HG03064 (cell line): ENCODE measurements around the gene ACOT11.
"Not testable (repeated sequence)": the region's sequence is repeated elsewhere in the genome, so short reads cannot be mapped to it uniquely, and the experiment has no call there.

ENCODE experiments used
- ATAC-seq: cut with Tn5 transposase; IDR thresholded peaks from one replicate; pipeline ENCODE4 v1.9.1; 2021; ENCODE audit warnings: low read depth; ENCODE audit not compliant: unreplicated experiment

ACOT11 gene

DNA sequence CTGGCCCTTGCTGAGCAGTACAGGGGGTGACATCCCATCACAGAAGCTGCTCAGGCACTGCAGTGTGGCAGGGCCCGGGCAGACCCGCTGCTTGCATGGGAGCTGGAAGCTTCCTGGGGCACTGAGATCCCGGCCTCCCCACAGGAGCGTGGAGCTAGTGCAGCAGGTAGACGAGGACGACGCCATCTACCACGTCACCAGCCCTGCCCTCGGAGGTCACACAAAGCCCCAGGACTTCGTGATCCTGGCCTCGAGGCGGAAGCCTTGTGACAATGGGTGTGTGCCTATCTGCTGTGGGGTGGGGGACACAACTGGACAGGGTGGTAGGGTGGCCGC lies 58.9 kb downstream of the ACOT11 start:
- ATAC-seq, result no peak

DNA sequence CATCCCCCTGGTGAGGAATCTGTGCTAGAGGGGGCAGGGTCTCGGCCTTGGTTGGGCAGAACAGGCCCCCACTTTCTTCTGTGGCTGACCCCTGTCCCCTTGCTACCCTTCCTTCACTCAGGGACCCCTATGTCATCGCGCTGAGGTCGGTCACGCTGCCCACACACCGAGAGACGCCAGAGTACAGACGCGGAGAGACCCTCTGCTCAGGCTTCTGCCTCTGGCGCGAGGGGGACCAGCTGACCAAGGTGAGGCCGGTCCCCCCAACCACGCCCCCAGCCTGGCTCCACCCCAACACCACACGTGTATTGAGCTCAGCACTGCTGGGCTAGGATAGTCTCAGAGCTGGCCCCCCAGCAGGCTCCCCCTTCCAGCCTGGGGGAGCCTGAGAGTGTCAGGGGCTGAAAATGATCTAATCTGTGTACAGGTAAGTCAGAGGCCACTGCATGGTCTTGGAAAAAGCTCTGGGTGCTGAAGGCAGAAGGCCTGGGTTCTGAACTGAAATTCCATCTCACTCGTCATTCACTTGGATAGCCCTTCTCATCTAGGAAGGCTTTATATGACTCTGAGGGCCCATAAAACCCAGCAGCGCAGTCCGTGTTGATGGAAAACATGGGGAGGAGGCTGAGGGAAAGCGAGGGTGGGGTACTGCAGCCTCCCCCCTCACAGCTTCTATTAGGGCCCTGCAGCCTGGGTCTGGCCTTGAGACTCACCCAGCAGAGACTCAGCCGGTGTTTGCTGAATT lies 60.0 kb downstream of the ACOT11 start:
- no peak for ATAC-seq

DNA sequence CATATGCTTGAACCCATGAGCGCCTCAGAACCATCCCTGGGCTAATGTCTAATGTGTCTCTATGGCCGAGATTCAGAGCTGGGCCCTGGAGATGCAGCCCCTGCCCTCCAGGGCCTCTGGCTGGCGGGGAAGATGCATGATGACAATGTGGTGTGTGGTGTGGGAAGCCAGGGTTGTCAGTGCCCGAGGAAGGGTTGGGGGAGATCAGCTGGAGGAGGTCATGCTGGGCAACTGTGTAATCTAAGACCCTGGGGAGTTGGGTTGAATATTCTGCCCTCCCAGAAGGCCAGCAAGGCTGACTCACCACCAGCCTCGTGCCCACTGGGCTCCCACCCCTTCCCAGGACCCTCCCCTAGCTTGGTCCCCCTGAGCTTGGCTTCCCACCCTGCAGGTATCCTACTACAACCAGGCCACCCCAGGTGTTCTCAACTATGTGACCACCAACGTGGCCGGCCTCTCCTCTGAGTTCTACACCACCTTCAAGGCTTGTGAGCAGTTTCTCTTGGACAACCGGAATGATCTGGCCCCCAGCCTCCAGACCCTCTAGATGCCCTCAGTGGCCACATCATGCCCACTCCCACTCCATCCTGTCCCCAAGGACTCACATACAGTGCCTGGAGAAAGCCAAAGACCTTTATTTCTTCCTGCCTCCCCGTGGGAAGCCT lies 60.7 kb downstream of the ACOT11 start:
- no peak for ATAC-seq

DNA sequence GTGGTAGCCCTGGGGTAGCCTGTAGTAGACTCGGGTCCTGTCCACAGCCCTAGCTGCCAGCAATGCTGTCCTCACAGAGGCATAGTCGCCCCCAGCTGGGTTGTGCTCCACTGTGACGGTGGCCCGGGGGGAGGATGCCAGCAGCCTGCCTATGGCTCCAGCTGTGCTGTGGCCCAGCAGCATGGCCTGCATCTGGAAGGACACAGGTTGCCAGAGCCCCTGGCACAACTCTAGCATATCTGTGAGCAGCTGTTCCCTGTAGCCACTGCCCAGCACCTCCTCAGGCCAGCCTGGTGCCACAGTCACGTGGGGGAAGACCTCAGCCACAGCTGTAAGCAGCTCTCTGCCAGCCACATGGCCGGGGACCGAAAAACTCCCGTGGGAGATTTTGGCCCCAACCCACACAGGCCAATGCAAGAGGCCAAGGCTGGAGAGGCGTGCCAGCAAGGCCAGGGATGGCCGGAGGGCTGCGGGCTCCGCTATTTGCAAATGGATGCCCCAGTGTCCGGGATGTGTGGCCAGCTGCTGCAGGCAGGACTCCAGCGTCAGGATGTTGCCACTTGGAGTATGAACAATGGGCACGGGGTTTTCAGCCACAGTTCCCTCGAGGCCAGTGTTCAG lies 61.4 kb downstream of the ACOT11 start:
- ATAC-seq, result no peak

DNA sequence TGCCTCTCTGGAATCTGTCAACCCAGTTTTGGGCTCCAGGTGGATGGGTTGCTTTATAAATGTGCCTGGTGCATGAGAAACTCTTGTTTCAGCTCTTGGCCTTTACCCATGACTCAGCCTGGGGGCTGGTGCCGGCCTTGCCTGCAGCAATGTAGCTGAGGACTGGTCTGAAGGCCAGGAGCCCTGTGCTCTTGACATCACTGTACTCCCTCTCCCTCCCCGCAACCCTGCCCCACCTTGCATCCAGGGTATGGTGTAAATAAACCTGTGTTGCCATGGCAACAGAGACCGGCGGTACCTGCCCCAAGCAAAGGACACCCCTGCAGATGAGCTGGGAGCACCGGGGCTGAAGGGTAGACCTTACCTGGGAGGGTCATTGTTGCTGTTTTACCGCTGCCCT lies 62.0 kb downstream of the ACOT11 start:
- no peak for ATAC-seq

DNA sequence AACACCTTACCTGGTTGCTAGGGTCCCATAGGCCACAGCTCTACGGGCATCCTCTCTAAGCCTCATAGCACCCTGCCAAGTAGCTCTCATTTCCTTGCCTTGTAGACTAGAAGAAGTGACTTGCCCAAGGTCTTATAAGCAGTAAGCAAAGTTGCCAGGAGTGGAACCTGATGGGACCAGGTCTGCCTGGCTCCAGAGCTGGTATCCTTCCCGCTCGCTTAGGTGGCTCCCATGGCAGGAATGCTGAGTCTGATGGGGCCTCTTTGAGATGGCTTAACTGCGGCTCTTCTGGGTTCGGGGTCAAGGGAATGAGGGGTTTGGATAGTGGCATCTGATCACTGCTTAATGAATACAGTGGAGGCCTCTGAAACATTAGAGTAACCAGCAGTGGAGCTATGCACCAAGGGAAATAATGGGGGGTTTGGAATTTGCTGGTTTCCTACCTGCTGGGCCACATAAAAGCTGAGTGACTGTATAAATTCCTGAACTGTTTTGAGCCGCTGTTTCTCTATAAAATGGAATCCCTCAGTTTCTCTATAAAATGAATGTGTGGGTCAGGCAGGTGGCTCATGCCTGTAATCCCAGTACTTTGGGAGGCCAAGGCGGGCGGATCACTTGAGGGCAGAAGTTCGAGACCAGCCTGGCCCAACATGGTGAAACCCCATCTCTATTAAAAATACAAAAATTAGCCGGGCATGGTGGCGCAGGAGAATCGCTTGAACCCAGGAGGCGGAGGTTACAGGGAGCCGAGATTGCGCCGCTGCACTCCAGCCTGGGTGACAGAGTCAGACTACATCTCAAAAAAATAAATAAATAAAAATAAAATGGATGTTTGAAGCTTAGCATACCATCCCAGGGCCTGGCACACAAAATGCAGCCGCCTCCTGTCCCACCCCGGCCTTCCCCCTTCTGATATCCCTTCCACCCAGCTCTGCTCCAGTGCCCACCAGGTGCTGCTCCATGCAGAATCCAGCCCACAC lies 62.9 kb downstream of the ACOT11 start:
- ATAC-seq, result no peak

DNA sequence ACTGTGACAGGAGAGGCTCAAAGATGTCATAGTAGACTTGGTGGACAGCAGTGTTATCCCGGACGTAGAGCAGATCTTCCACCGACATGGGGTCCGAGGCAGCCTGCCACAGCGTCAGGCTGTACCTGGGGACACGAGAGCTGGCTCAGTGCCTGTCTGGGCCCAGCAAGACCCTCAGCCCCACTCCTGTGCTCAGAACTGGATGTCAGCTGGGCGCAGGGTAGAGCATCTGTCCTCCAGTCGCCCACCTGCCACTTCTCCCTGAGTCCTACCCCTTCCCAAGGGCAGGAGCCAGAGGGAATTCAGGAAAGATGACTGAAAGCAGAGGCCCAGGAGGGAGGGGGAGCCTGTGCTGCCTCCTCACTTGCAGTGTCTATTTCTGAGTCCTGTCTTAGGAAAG lies 63.6 kb downstream of the ACOT11 start:
- ATAC-seq, result no peak

DNA sequence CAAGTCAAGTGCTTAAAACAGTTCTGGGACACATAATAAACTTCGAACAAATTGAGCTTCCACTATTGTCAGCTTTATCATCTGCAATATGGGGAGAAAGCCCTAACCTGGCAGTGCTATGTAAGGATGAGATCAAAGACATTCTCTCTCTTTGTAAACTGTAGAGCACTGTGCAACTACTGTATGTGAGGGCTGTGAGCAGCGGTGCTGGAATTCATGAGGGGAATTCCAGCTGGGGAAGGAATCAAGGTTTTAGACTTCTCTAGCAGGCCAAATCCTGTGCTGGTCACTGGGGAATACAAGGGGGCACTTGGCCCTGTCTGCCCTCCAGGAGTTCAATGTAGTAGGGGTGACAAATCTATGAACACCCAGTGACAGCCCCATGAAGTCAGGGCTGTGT lies 66.0 kb downstream of the ACOT11 start:
- ATAC-seq, result no peak

DNA sequence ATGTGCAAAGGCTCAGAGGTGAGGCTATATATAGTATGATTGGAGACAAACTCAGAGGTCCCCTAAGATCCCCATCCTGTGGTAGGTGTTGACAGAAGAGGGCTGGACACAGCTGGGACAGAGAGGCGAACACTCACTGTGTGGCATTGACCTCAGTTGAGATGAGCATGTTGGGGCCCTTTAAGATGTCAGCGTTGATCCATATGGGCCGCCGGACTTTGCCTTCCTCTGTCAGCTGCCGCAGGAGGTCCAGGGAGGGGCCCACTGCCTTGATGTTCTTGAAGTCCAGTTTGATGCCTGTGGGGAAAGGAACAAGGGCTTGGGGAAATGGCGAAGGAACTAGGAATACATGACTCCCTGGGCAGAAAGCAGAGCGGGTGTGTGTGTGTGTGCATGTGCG lies 66.5 kb downstream of the ACOT11 start:
- no peak for ATAC-seq

DNA sequence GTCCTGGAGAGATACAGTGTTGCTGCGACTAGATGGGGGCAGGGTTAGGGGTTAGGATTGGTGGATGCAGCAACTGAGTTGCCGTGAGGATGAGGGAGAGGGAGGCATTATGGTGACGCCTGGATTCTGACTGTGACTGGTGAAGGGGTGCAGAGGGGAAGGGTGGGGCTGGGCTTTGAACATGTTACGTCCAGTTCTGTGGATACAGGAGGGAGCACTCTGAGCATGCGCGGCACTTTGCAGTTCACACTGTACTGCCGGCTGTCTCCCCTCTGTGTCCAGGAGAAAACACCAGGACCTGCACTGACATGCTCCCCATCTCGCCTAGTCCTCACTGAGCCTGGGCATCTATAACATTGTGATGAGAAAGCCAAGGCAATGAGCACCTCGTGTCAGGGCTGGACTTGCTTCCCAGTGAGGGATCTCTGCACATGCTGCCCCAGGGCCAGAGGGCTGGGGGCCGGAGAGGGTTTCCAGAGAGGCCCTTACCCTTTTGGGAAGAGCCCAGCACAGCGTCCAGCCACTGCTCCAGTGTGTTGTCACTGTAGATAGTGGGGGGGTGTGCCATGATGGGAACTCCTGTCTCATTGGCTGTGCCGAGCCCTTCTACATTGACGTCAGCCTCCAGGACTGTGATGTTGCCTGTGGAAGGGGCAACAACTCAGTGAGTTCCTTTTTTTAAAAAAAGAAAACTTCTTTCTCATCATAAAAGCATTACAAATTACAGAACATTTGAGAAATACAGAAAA lies 67.7 kb downstream of the ACOT11 start:
- no peak for ATAC-seq

DNA sequence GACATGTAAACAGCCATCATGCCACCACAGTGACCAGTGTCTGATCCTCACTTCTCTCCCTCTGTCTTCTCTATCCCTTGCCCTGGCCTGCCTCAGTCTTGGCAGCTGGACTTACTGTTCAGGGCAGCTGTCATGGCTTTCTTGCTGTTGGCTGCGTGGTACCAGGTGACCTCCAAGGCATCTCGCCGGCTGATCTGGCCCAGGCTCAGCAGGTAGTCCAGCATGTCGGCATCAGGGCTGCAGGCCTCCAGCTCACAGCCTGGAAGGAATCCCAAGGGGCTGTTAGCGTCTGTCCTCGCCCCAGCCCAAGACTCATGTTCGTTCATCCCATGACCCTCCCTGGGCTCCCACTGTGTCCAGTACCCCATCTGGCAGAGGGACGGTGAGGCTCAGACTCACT lies 71.7 kb downstream of the ACOT11 start:
- ATAC-seq, result no peak

DNA sequence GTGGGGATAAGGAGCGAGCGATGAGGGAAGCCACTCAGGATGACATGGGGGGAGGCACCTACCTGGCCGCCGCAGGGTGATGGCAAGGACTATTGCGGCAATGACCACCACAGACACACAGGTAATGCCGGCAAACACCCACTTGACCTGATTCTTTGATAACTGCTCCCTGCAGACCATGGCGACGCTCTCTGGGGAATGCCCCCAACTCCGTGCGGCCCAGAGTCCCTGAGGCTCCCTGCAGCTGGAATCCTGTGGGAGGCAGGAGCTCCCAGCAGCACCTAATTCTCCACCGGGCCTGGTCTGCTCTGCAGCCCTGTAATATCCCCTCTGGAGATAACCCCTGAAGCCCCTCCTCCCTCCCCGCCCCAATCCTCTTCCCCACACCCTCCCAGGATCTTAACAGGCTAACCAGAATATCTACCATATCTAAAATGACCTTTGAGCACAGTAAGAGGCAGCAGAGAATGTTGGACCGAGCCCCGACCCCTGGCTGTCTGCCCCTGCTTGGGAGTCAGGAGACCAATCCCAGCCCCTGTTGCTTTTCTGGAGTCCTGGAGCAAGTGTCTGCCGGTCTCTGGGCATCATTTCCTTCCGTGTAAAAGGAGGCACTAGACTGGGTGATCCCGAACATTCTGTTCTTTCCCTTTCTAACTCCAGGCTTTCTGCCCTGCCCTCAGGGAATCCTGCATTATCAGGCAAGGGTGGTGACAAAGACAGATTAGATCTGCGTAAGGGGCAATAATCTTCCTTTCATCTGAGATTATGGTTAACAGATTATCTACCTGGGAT lies 75.4 kb downstream of the ACOT11 start, which contains the start of gene FAM151A:
Gene FAM151A (minus strand): TSS at position 310 of the 792 bp plus-strand sequence. CDS start 130 bp downstream, at position 180.
- no peak for ATAC-seq

DNA sequence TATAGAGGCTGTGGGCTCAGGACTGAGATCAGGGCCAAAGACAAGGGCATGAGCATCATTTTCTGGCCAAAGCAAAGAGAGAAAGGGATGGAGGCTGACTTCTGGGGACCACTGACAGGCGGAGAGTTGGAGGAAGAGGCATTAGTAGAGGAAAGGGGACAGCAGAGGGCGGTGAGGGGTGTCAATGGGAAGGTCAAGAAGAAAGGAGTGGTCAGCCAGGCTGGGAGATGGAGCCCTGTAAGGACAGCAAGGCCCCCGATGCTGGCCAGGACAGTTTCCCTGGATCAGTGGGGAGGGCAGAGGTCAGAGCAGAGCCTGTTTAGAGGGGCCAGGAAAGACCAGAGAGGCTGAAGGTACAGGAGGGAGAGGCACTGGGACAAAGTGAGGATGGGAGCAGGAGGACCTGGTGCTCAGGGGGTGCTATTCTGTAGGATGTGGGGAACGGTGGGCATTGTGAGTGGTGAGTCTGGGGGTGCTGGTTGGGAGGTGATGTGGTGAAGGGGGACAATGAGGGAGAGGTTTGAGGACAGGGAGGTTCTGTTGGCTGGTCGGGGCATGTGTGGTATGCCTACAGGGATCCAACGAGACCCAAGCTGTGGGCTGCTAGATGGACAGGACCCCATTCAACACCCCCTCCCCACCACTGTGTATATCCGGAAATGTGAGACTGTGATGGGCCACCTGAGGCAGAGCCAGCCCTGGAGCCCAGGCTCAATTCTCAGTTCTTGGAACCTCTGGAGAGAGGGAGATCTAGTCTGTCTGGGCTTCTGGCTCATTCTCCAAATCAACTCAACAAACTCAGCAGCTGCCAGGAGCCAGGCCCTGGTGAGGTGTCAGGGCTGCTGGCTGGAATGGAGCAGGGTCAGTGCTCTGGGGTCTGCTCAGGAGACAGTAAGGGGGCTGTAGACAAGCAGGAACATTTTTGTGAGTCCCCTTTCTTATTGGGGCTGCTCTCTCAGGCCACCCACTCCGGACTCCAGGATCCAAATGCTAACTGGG lies 76.7 kb downstream of the ACOT11 start:
- ATAC-seq, result no peak

DNA sequence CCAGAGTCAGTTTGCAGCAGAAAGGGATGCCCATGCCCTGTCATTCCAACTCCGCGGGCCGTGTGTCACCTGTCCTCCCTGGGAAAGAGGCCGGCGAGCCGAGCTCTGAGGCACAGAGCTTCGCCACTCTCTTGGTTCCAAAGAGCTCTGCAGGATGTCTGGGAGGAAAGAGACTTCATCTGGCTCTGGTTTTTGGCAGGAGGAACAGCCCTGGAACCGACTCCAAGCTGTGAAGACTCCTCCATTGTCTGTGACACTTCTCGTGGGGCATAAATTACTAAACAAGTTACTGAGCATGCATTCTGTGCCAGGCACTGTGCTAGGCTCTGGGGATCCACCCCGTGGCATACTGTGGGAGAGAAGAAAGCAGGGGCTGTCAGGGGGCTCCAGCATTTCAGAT lies 79.2 kb downstream of the ACOT11 start:
- ATAC-seq, result no peak

DNA sequence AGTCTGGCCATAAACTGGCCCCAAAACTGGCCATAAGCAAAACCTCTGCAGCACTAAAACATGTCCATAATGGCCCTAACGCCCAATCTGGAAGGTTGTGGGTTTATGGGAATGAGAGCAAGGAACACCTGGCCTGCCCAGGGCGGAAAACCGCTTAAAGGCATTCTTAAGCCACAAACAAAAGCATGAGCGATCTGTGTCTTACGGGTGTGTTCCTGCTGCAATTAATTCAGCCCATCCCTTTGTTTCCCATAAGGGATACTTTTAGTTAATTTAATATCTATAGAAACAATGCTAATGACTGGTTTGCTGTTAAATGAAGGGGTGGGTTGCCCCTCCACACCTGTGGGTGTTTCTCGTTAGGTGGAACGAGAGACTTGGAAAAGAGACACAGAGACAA lies 87.8 kb downstream of the ACOT11 start:
- not testable (repeated sequence) for ATAC-seq

DNA sequence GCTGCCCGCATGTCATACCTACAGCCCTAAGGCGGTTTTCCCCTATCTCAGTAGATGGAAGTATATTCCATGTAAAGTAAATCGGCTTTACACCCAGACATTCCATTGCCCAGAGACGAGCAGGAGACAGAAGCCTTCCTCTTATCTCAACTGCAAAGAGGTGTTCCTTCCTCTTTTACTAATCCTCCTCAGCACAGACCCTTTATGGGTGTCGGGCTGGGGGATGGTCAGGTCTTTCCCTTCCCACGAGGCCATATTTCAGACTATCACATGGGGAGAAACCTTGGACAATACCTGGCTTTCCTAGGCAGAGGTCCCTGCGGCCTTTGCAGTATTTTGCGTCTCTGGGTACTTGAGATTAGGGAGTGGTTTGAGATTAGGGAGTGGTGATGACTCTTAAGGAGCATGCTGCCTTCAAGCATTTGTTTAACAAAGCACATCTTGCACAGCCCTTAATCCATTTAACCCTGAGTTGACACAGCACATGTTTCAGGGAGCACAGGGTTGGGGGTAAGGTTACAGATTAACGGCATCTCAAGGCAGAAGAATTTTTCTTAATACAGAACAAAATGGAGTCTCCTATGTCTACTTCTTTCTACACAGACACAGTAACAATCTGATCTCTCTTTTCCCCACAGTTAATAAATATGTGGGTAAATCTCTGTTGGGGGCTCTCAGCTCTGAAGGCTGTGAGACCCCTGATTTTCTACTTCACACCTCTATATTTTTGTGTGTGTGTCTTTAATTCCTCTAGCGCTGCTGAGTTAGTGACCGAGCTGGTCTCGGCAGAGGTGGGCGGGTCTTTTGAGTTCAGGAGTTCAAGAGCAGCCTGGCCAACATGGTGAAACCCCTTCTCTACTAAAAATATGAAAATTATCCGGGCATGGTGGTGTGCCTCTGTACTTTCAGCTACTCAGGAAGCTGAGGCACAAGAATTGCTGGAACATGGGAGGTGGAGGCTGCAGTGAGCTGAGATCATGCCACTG lies 88.7 kb downstream of the ACOT11 start:
- ATAC-seq, result not testable (repeated sequence)

DNA sequence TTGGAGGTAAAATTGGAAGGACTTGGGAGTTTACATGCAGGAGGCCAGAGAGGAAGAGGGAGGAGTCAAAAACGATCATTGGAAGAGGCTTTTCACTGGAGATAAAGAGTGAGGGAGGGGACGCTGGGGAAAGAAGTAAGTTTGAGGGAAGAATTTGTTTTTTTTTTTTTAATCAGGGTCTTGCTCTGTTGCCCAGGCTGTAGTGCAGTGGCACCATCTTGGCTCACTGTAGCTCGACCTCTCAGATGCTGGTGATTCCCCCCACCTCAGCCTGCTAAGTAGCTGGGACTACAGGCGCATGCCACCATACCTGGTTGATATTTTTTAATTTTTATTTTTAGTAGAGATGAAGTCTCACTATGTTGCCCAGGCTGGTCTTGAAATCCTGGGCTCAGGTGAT lies 92.3 kb downstream of the ACOT11 start:
- no peak for ATAC-seq
